Activated CD8-positive, alpha-beta memory T cell treated with anti-CD3 and anti-CD28 coated beads, Interleukin-2, amount 50 U/mL, for 24 hours (primary cell): ENCODE data around the gene TRPV3.
"Not testable (repeated sequence)": the region's sequence is repeated elsewhere in the genome, so short reads cannot be mapped to it uniquely, and the experiment has no call there.

Experiments used
- DNase-seq: peaks from one replicate; pipeline ENCODE4 v3.0.0-alpha.2; 2020; ENCODE audit errors: extremely low read depth

TRPV3 gene

DNA sequence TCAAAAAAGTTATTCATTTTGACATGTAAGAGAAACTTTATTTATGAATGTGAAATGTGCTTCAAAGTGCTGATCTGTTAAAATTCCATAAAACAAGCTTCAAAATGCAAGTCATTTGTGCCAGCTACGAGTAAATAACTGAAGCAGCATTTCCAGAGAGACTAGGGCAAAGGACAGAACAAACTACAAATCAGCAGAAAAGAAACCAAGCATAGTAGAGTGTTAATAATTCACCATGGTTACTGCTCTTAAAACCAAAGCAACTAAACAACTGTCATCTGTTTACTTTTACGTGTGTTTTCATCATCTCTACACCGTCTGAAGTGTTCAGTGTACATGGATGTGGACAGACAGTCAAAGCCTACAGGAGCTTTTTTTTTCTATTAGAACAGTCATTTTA lies 83.4 kb downstream of the TRPV3 start:
- DNase-seq = no peak

DNA sequence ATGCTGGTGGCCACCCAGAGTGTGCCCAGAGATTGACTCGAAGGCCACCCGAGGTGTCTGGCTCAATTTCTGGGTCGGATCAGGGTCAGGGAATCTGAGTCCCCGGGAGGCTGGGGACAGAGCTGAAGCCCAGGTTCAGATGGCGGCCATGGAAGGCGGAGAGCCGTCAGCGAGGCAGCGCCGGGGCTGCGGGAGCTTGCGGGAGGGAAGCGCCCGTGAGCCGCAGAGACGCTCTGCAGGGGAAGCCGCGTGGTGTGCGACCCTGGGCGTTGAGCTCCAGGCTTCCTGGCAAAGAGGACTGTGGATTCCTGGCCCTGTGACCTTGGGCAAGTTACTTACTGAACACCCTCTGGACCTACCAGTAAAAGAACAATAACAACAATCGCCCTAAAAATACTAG lies 85.5 kb downstream of the TRPV3 start:
- no peak for DNase-seq

DNA sequence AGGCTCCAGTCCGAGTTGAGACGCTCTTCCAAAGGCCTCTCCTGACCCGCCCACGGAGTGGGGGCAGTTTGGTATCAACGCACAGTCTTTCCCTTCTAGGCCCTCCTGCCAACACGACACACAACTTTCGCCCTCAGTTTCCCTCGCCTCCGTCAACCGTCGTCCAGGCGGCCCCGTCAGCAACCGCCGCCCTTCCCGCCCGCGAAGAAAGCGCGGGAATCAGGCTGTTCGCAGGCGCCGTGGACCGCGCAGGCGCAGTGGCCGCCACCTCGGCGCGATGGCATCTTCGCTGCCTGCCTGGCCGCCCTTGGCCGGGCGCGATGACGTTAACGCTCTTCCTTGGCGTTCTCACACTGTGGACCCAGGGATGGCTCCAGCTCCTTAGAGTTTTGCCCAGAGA lies 86.0 kb downstream of the TRPV3 start, which contains the start of gene SPATA22:
Gene SPATA22 (minus strand): TSS at position 221 of the 400 bp plus-strand sequence. CDS start 2,494 bp downstream, outside the sequence.
- DNase-seq = no peak

DNA sequence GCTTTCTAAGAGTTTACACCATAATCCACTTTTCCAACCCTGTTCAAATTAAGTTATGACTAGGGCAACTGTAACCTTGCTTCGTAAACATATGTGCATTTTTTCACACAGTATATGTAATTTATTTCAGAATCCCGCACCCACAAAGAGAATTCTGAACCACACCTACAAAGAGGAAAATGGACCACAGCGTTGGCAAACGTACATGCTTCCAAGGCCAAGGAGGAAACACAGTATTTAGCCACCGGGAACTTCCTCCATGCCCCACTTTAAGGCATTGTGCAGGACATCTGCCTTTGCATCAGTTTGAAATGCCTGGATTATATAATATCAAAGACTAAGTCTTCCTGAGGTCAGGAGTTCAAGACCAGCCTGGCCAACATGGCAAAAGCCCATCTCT lies 88.1 kb downstream of the TRPV3 start:
- no peak for DNase-seq

DNA sequence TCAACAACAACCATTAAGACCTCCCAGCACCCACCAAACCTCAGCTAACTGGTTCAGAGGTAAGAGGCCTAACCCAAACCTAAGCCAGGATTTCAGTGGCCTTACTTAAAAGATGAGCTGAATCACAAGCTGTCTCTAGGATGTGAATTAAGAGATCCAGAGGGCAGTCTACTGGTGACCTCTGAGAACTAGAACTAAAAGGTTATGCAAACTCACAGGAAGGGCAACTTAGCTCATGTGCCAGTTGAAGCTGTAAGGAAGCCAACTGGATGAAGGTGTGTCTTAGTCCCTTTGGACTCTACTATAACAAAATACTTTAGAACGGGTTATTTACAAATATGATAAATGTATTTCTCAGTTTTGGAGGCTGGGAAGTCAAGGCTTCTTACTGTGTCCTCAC lies 91.3 kb downstream of the TRPV3 start:
- not testable (repeated sequence) for DNase-seq
